K562 (cell line): ENCODE data around the gene PDCD1. TPM values are rescaled to one million over a fixed set of nuclear protein-coding genes. Genes with fewer than 3 reads are reported as not detected.

Source experiments
- ATAC-seq: fragments of 200-7000 bp; cut with Tn5 transposase; 3 replicates; pipeline ENCODE4 v1.9.1; 2020; ENCODE audit warnings: moderate library complexity
- BruUV-seq: library from RNA; stranded (reverse); fragments of 400-500 nt; replicated peaks from 2 replicates; lab custom pipeline; 2021; lab: Mats Ljungman, UMichigan
- CTCF ChIA-PET: fragments of 300-600 bp; formaldehyde crosslinking; extraction: SDS; loops from one replicate; lab custom pipeline; 2021; ENCODE audit warnings: low intra/inter-chr PET ratio; lab: Yijun Ruan, JAX
- POLR2A ChIA-PET: fragments of 300-600, 350-650 bp; sonication (Branson Sonifier 250); formaldehyde crosslinking; extraction: SDS; loops from one replicate; lab custom pipeline; 2021; ENCODE audit warnings: antibody characterized with exemption, inconsistent platforms; lab: Yijun Ruan, JAX
- DNase-seq, 4 experiments: peaks; one replicate each; pipeline versions ENCODE4 v3.0.0 to v3.0.0-alpha.2; 2011 to 2018; ENCODE audit warnings: low spot score in 3 of 4, mixed read lengths in 3 of 4; ENCODE audit errors: extremely low read depth in 1 of 4
- FAIRE-seq: peaks from 2 replicates; lab custom pipeline; 2011; peaks lifted over from hg19 to GRCh38; lab: Jason Lieb, UNC
- H2AFZ ChIP-seq: 2 replicates; pipeline ENCODE4 v1.6.0; 2011; ENCODE audit warnings: low read depth, low read length, control low read depth, inconsistent platforms
- H3K27ac ChIP-seq: fragments of 200-600 bp; 3 replicates; pipeline ENCODE4 v1.8.0; 2011; ENCODE audit warnings: low read depth, mild to moderate bottlenecking, control low read depth, inconsistent platforms, low read length, moderate library complexity, mixed read lengths; ENCODE audit errors: extremely low read depth
- H3K27me3 ChIP-seq, 2 experiments: fragments of 300-600 bp in 1 of 2; 2 replicates in 1 of 2; 3 replicates in 1 of 2; pipeline versions ENCODE4 v1.6.0 to v1.8.0; 2011; ENCODE audit warnings: inconsistent platforms in 2 of 2, low read length in 2 of 2, mild to moderate bottlenecking in 1 of 2, mixed read lengths in 1 of 2, moderate library complexity in 1 of 2; ENCODE audit not compliant: control insufficient read depth in 2 of 2, insufficient read depth in 2 of 2
- H3K36me3 ChIP-seq: fragments of 300-600 bp; 3 replicates; pipeline ENCODE4 v1.8.0; 2011; ENCODE audit warnings: mild to moderate bottlenecking, low read length, inconsistent platforms; ENCODE audit not compliant: control insufficient read depth, insufficient read depth
- H3K4me1 ChIP-seq, 2 experiments: fragments of 200-600 bp in 1 of 2; replicated peaks in 1 of 2; 2 replicates in 1 of 2; 3 replicates in 1 of 2; pipeline versions ENCODE4 v1.5.1 to v1.8.0; 2011; ENCODE audit warnings: inconsistent platforms in 2 of 2, low read length in 2 of 2, mild to moderate bottlenecking in 1 of 2, mixed read lengths in 1 of 2, moderate library complexity in 1 of 2; ENCODE audit not compliant: control insufficient read depth in 2 of 2, insufficient read depth in 2 of 2
- H3K4me2 ChIP-seq: 2 replicates; pipeline ENCODE4 v1.6.1; 2011; ENCODE audit warnings: low read length, control low read depth, inconsistent platforms, mixed read lengths; ENCODE audit not compliant: insufficient read depth
- H3K4me3 ChIP-seq: fragments of 200-600 bp; sonication (generic), shearing (Covaris generic); 2 replicates; pipeline ENCODE4 v1.5.1; 2016; ENCODE audit warnings: control low read depth, inconsistent platforms
- H3K79me2 ChIP-seq: fragments of 200-600 bp; 3 replicates; pipeline ENCODE4 v1.8.0; 2011; ENCODE audit warnings: low read length, inconsistent platforms; ENCODE audit not compliant: control insufficient read depth, insufficient read depth
- H3K9ac ChIP-seq, 2 experiments: 2 replicates each; pipeline versions ENCODE4 v1.6.0 to v1.6.1; 2011; ENCODE audit warnings: low read depth in 2 of 2, low read length in 2 of 2, control low read depth in 1 of 2, inconsistent platforms in 1 of 2, mild to moderate bottlenecking in 1 of 2, mixed read lengths in 1 of 2; ENCODE audit not compliant: insufficient read depth in 1 of 2
- H3K9me1 ChIP-seq: one replicate; pipeline ENCODE4 v1.6.0; 2011; ENCODE audit warnings: inconsistent platforms, mild to moderate bottlenecking, low read length, moderate library complexity; ENCODE audit not compliant: control insufficient read depth, insufficient read depth
- H3K9me3 ChIP-seq: replicated peaks from 2 replicates; pipeline ENCODE4 v1.5.1; 2011; ENCODE audit warnings: low read depth, low read length, inconsistent platforms; ENCODE audit not compliant: control insufficient read depth, insufficient read depth
- H4K20me1 ChIP-seq: replicated peaks from 2 replicates; pipeline ENCODE4 v1.6.1; 2011; ENCODE audit warnings: low read length, inconsistent platforms, mixed read lengths; ENCODE audit not compliant: control insufficient read depth, insufficient read depth
- ARID1B ChIP-seq: fragments of 450-650 bp; IDR thresholded peaks from 2 replicates; pipeline ENCODE4 v1.6.1; 2016; ENCODE audit warnings: antibody characterized with exemption, mild to moderate bottlenecking, inconsistent platforms
- CHD1 ChIP-seq: fragments of 200-600 bp; sonication (generic); IDR thresholded peaks from one replicate; pipeline ENCODE4 v1.6.1; 2012; ENCODE audit warnings: mild to moderate bottlenecking, moderate library complexity, low read length, inconsistent platforms
- CXXC5 ChIP-seq: fragments of 250-450 bp; sonication (Bioruptor Pico); IDR thresholded peaks from 2 replicates; pipeline ENCODE4 v1.8.0; 2022; ENCODE audit warnings: inconsistent platforms, mild to moderate bottlenecking, moderate library complexity
- DDX20 ChIP-seq: fragments of 450-650 bp; IDR thresholded peaks from 2 replicates; pipeline ENCODE4 v1.6.1; 2016; ENCODE audit warnings: missing genetic modification characterization, low read depth, mild to moderate bottlenecking, missing compliant biosample characterization, moderate library complexity
- JUNB ChIP-seq: fragments of 450-650 bp; formaldehyde crosslinking; conservative IDR thresholded peaks from 2 replicates; pipeline ENCODE4 v1.4.0; 2020; ENCODE audit warnings: mild to moderate bottlenecking
- MCM3 ChIP-seq: fragments of 450-650 bp; IDR thresholded peaks from 2 replicates; pipeline ENCODE4 v1.6.1; 2016
- NONO ChIP-seq, 2 experiments: fragments of 200-400 bp in 1 of 2; fragments of 450-650 bp in 1 of 2; formaldehyde crosslinking in 1 of 2; IDR thresholded peaks; 2 replicates each; pipeline ENCODE4 v1.6.1; 2017; ENCODE audit warnings: low read depth in 2 of 2, mild to moderate bottlenecking in 2 of 2, moderate library complexity in 2 of 2, low read length in 1 of 2
- PPARD ChIP-seq: fragments of 250-450 bp; sonication (Bioruptor Pico); IDR thresholded peaks from 2 replicates; pipeline ENCODE4 v1.8.0; 2022; ENCODE audit warnings: inconsistent platforms, mild to moderate bottlenecking, moderate library complexity
- SIRT6 ChIP-seq: IDR thresholded peaks from one replicate; pipeline ENCODE4 v1.6.1; 2012; ENCODE audit warnings: low read depth, mild to moderate bottlenecking, control low read depth, inconsistent platforms, low read length, moderate library complexity
- SMAD2 ChIP-seq: fragments of 150-350 bp; IDR thresholded peaks from 2 replicates; pipeline ENCODE4 v1.6.1; 2014; ENCODE audit warnings: low read depth, mild to moderate bottlenecking, low read length
- STAT5A ChIP-seq: IDR thresholded peaks from 2 replicates; pipeline ENCODE4 v1.6.1; 2012; ENCODE audit warnings: low read length, inconsistent platforms, borderline replicate concordance
- TFAP4 ChIP-seq: sonication (generic); formaldehyde crosslinking; IDR thresholded peaks from 2 replicates; pipeline ENCODE4 v1.8.0; 2022; ENCODE audit warnings: missing genetic modification reagents, mild to moderate bottlenecking, moderate library complexity, borderline replicate concordance
- ZKSCAN8 ChIP-seq: fragments of 200-800 bp; sonication (Bioruptor generic); IDR thresholded peaks from 2 replicates; pipeline ENCODE4 v1.6.1; 2016; ENCODE audit warnings: missing genetic modification characterization, missing compliant biosample characterization
- ZNF41 ChIP-seq: fragments of 250-450 bp; sonication (Bioruptor Pico); conservative IDR thresholded peaks from 2 replicates; pipeline ENCODE4 v1.4.0; 2020; ENCODE audit warnings: mild to moderate bottlenecking
- ZNF431 ChIP-seq: sonication (generic); formaldehyde crosslinking; IDR thresholded peaks from 2 replicates; pipeline ENCODE4 v1.8.0; 2022; ENCODE audit warnings: mild to moderate bottlenecking, missing genetic modification reagents
- WGBS: fragments of 100-300 bp; shearing (Covaris generic); methylation state at CpG from one replicate; pipeline ENCODE4 v1.1.6; 2016; ENCODE audit warnings: low coverage, mixed read lengths; ENCODE audit not compliant: insufficient coverage; ENCODE audit errors: missing lambda C conversion rate; 5-methylcytosine and 5-hydroxymethylcytosine counted together
- in situ Hi-C: fragments of 300-500 bp; cut with MboI; formaldehyde crosslinking; loops from 4 replicates; pipeline ENCODE4 v1.15.0; 2018; ENCODE audit warnings: inconsistent platforms, mixed read lengths
- intact Hi-C: fragments of 100-400 bp; cut with micrococcal nuclease; formaldehyde crosslinking; loops from 2 replicates; pipeline ENCODE4 v1.14.2; 2022
- polyA plus RNA-seq, 8 experiments: library from polyadenylated mRNA; depleted of rRNA in 4 of 8; stranded (reverse) in 5 of 8; unstranded in 3 of 8; fragments of >200 nt; fragmentation: Nextera tagmentation in 2 of 8; fragmentation: Illumina TruSeq in 1 of 8; extraction: Ambion mirVana in 2 of 8; extraction: Trizol in 1 of 8; gene quantifications; 2 replicates each; pipeline versions ENCODE4 v1.2.1 to v1.2.3, GENCODE V29; 2011 to 2014; ENCODE audit warnings: inconsistent platforms in 1 of 8, missing spikeins in 1 of 8
- total RNA-seq, 7 experiments: library from RNA; depleted of rRNA in 6 of 7; stranded (reverse); fragments of >200 nt in 6 of 7; fragmentation: Illumina TruSeq in 2 of 7; extraction: Trizol in 2 of 7; gene quantifications; 2 replicates each; pipeline versions ENCODE4 v1.2.1 to v1.2.3, GENCODE V29; 2011 to 2021; ENCODE audit warnings: low replicate concordance in 1 of 7
- TF ChIP-seq, protein P1 (sequence below): fragments of 250-450 bp; sonication (Bioruptor Pico); IDR thresholded peaks from 2 replicates; pipeline ENCODE4 v1.4.0; 2020; ENCODE audit warnings: mild to moderate bottlenecking, moderate library complexity
- TF ChIP-seq, protein P2 (sequence below): fragments of 250-450 bp; sonication (Bioruptor Pico); IDR thresholded peaks from 2 replicates; pipeline ENCODE4 v1.5.0; 2021

Gene PDCD1
- total and polyA plus RNA-seq, 9 of the 15 experiments (the other 6 are each of a cell fraction or from before 2014, with no cell fraction given): 0.15 to 2.5 (median 1.0) TPM; not detected in 2

- DNase-seq: no peak
- no peak overlapping the region for H3K9ac ChIP-seq
- H3K4me3 ChIP-seq: no peak overlapping the region
- BruUV-seq: no TSS peak
- WGBS: 13% methylated on average over 18 of the region's 33 CpGs
- ChIA-PET POLR2A (interaction anchor here (0.6 to 0.7 kb wide), 4 partner anchors 10 to 1242 kb away, joined by 3 to 4 read pairs (median 4); no protein-coding TSS in a partner anchor), CTCF (no interaction called here)
- peak; percentile 29; the same call in 2 of the 3 replicates for ATAC-seq
- H3K79me2 ChIP-seq: no peaks in the 10 kb centered on the region
- peaks cover 3 to 50% of the 10 kb centered on the region in 2 experiments; a peak in 2 of 5 replicates for H3K4me1 ChIP-seq
- TF ChIP-seq, protein P1, sequence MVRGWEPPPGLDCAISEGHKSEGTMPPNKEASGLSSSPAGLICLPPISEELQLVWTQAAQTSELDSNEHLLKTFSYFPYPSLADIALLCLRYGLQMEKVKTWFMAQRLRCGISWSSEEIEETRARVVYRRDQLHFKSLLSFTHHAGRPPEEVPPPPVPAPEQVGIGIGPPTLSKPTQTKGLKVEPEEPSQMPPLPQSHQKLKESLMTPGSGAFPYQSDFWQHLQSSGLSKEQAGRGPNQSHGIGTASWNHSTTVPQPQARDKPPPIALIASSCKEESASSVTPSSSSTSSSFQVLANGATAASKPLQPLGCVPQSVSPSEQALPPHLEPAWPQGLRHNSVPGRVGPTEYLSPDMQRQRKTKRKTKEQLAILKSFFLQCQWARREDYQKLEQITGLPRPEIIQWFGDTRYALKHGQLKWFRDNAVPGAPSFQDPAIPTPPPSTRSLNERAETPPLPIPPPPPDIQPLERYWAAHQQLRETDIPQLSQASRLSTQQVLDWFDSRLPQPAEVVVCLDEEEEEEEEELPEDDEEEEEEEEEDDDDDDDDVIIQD: no peak
- no peak for TF ChIP-seq ZNF41 (CRISPR knock-in tag)
- no peak for TF ChIP-seq STAT5A
- TF ChIP-seq PPARD (CRISPR knock-in tag): no peak
- TF ChIP-seq CHD1: no peak
- no peak for TF ChIP-seq DDX20 (tag)
- no peak for TF ChIP-seq SMAD2
- no peak for TF ChIP-seq ZKSCAN8 (CRISPR knock-in tag)
- no peak for TF ChIP-seq JUNB (CRISPR knock-in tag)
- TF ChIP-seq SIRT6: no peak
- no peak for TF ChIP-seq MCM3
- no peak for TF ChIP-seq TFAP4 (CRISPR knock-in tag)
- no peak for TF ChIP-seq CXXC5 (CRISPR knock-in tag)
- TF ChIP-seq ARID1B: no peak
- TF ChIP-seq, protein P2, sequence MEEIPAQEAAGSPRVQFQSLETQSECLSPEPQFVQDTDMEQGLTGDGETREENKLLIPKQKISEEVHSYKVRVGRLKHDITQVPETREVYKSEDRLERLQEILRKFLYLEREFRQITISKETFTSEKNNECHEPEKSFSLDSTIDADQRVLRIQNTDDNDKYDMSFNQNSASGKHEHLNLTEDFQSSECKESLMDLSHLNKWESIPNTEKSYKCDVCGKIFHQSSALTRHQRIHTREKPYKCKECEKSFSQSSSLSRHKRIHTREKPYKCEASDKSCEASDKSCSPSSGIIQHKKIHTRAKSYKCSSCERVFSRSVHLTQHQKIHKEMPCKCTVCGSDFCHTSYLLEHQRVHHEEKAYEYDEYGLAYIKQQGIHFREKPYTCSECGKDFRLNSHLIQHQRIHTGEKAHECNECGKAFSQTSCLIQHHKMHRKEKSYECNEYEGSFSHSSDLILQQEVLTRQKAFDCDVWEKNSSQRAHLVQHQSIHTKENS (CRISPR knock-in tag): no peak
- TF ChIP-seq NONO (IDR thresholded peaks at IDR 0.05; ENCODE audit: low read depth in 2 of 2, low read length in 1 of 2): no peak
- TF ChIP-seq ZNF431: no peak
- no peaks in the 10 kb centered on the region for H3K36me3 ChIP-seq
- no peak overlapping the region for H3K4me2 ChIP-seq
- peaks cover 4 to 64% of the 10 kb centered on the region in 2 experiments; a peak in 4 of 5 replicates for H3K27me3 ChIP-seq
- FAIRE-seq: no peak
- H3K27ac ChIP-seq: no peak overlapping the region
- intact Hi-C loops (no loop called here), in situ Hi-C loops (no loop called here)
- H4K20me1 ChIP-seq: peaks cover 5% of the 10 kb centered on the region
- no peak overlapping the region for H2AFZ ChIP-seq
- peaks cover 4% of the 10 kb centered on the region; the same call in 1 of the 2 replicates for H3K9me3 ChIP-seq
- no peaks in the 10 kb centered on the region for H3K9me1 ChIP-seq
Observed at GRCh38 chr2:241866790-241867645, 8.3 kb upstream of the PDCD1 start.
